ENCODE data around the gene SEC23B. TPM values are rescaled to one million over a fixed set of nuclear protein-coding genes. Genes with fewer than 3 reads are reported as not detected.
"Not testable (repeated sequence)": the region's sequence is repeated elsewhere in the genome, so short reads cannot be mapped to it uniquely, and the experiment has no call there.

Gene SEC23B
- polyA plus RNA-seq, 4 donors = 61.9 to 66.3 (median 65.2) TPM

DNA sequence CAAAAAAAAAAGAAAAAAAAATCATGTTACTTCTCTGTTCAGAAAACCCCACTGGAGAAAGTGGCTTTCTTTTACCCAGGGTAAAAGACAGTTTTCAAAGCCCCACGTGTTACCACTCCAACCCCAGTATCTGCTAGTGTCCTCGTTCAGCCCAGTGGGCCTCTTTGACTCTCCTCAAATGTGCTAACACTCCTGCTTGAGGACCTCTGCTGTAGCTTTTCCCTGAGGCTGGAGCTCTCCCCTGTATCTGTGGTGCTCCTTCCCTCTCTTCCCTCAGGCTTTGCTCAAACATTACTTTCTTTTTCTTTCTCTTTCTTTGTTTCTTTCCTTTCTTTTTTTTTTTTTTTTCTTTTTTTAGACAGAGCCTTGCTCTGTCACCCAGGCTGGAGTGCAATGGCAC is 15.3 kb downstream of the SEC23B start:
- no peak for DNase-seq (ENCODE audit: low read depth in 4 of 4, low spot score in 3 of 4)

GRCh38 chr20:18524646-18525045 is 16.9 kb downstream of the SEC23B start:
- no peak for DNase-seq (ENCODE audit: low read depth in 4 of 4, low spot score in 3 of 4)

GRCh38 chr20:18526761-18527160 is 19.0 kb downstream of the SEC23B start:
- DNase-seq (ENCODE audit: low read depth in 4 of 4, low spot score in 3 of 4) = not testable (repeated sequence)

DNA sequence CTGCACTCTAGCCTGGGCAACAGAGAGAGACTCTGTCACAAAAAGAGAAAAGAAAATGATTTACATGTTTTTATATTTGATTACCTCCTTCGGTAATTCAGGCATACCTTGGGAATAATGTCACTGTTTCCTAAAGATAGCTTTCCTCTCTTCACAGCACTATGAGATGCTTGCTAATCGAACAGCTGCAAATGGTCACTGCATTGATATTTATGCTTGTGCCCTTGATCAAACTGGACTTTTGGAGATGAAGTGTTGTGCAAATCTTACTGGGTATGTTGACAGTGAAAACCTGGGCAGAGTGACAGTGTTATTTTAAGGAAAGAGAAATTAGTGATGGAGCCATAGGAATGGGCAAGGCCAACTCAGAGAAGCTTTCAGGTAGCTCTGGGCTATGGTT is 19.6 kb downstream of the SEC23B start:
- no peak for DNase-seq (ENCODE audit: low read depth in 4 of 4, low spot score in 3 of 4)

- DNase-seq (ENCODE audit: low read depth in 4 of 4, low spot score in 3 of 4) = no peak
Observed at GRCh38 chr20:18527836-18528235, 20.1 kb downstream of the SEC23B start.

DNA sequence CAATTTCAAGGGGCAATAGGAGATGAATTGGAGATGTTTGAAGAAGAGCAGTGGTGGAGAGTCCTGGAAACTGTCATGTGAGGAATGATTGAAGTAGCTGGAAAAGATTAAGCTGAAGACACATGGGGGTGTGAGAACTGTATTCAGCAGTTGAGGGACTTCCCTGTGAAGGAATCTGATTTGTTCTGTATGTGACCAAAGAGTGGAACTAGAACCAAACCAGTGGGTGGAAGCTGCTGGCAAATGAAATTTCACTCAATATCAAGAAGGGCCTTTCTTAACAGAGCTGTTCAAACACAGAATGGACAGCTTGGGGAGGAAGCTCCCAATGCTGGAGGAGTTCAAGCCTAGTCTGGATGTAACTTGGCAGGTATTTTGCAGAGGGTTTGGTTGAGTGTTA is 21.3 kb downstream of the SEC23B start:
- DNase-seq (ENCODE audit: low read depth in 4 of 4, low spot score in 3 of 4) = no peak

DNA sequence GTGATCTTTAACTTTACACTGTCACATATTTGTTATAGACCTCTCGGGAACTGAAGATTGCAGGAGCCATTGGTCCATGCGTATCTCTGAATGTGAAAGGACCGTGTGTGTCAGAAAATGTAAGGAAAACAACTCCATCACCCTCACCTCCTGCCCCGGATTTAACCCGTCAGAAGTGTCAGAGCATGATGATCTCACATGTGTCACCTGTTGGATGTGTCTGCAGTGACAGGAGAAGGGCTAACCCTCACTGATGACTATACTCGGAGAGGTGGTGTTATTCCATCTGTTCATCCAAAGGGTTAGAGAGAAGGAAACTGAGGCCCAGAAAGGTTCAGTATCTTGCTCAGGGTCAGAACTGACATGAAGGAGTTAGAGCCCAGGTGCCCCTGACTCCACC is 24.9 kb downstream of the SEC23B start:
- DNase-seq (ENCODE audit: low read depth in 4 of 4, low spot score in 3 of 4) = no peak

DNA sequence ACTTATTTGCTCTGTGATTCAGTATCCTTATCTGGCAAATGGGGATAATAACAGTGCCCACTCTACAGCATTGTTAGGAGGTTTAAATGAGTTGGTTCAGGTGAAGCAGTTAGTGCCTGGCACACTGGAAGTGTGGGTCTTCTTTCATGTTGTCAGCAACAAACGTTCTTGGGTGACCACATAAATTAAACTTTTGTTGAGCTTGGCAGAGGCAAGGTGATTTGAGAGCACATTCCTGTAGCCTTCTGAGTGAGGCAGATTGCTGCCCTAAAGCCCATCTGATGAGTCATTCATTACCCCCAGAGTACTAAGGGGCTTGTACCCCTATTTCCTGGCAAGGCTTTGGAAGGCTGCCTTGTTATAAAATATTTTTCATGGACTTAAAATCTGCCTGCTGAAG is 25.8 kb downstream of the SEC23B start:
- DNase-seq (ENCODE audit: low read depth in 4 of 4, low spot score in 3 of 4) = no peak

DNA sequence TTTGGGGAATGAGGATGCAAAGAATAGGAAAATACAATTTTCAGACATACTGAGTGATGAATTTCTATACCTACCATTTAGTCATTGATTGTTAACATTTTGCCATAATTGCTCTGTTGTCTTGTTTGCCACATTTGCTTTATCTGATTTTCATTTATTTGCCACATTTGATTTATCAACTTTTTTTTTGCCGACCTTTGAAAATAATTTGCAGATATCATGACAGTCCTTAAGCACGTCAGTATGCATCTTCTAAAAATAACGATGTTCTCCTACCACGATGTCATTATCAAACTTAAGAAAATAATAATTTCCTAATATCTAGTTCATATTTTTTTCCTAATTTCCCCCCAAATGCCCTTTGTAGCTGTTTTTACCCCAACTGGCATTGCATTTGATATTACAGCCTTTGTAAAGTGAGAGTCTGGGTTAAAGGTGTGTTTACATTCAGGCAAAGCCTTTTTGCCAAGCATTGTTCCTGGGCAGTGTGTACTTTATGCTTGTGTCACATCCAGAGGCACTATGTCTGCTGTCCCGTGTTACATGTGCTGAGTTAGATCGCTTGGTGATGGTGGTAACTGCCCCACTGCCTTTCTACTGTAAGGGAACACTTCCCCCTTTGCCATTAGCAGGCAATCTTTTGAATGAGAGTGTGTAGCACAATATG is 26.4 kb downstream of the SEC23B start:
- DNase-seq (ENCODE audit: low read depth in 4 of 4, low spot score in 3 of 4) = no peak

DNA sequence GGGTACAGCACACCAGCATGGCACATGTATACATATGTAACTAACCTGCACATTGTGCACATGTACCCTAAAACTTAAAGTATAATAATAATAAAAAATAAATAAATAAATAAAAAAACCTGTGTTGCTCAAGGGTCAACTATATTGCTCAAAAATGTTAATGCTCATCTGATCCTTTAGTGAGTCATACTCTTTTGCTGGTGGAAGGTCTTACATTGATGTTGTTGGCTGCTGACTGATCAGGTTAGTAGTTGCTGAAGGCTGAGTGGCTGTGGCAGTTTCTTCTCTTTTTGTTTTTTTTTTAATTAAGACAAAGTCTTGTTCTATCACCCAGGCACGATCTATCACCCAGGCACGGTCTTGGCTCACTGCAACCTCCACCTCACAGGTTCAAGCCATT is 29.9 kb downstream of the SEC23B start:
- DNase-seq (ENCODE audit: low read depth in 4 of 4, low spot score in 3 of 4) = no peak

GRCh38 chr20:18541741-18542140 is 34.0 kb downstream of the SEC23B start:
- no peak for DNase-seq (ENCODE audit: low read depth in 4 of 4, low spot score in 3 of 4)

GRCh38 chr20:18543216-18543615 is 35.5 kb downstream of the SEC23B start:
- DNase-seq (ENCODE audit: low read depth in 4 of 4, low spot score in 3 of 4) = no peak

DNA sequence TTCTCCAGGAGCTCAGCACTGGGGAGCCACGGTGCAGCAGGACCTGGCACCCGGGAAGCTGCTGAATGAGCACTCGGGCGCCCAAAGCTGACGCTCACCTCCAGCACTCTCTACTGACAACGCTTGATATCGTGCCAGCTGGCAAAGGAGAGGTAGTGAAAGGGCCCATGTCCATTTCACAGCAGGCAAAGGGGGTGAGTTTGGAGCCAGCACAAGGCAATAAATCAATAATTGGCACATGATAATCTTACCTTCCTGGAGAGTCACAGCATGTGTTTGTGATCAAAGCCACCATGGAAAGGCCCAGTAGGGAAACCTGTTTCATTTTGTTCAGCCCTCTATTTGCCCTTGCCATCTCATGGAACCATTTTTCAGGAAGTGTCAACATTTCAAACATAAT is 36.2 kb downstream of the SEC23B start:
- no peak for DNase-seq (ENCODE audit: low read depth in 4 of 4, low spot score in 3 of 4)

- DNase-seq (ENCODE audit: low read depth in 4 of 4, low spot score in 3 of 4) = peak in 1 of 4 donors; percentile 1
Observed at GRCh38 chr20:18545566-18545965, 37.8 kb downstream of the SEC23B start.

- DNase-seq (ENCODE audit: low read depth in 4 of 4, low spot score in 3 of 4) = no peak
Observed at GRCh38 chr20:18548465-18548864, 40.7 kb downstream of the SEC23B start.

- no peak for DNase-seq (ENCODE audit: low read depth in 4 of 4, low spot score in 3 of 4)
Observed at GRCh38 chr20:18553746-18554145, 46.0 kb downstream of the SEC23B start.

GRCh38 chr20:18566892-18567738 is 59.4 kb downstream of the SEC23B start, which contains the start of gene SMIM26:
Gene SMIM26, plus strand, starts transcription at chr20:18567432. Its CDS starts 47 bp downstream, at chr20:18567479.
- peak; percentile 86 to 90 (median 90) for DNase-seq (ENCODE audit: low read depth in 4 of 4, low spot score in 3 of 4)

GRCh38 chr20:18567739-18568091 is 60.0 kb downstream of the SEC23B start:
- DNase-seq (ENCODE audit: low read depth in 4 of 4, low spot score in 3 of 4) = no peak

GRCh38 chr20:18571009-18571408 is 63.3 kb downstream of the SEC23B start:
- no peak for DNase-seq (ENCODE audit: low read depth in 4 of 4, low spot score in 3 of 4)

- DNase-seq (ENCODE audit: low read depth in 4 of 4, low spot score in 3 of 4) = no peak
Observed at GRCh38 chr20:18571578-18571977, 63.8 kb downstream of the SEC23B start.

DNA sequence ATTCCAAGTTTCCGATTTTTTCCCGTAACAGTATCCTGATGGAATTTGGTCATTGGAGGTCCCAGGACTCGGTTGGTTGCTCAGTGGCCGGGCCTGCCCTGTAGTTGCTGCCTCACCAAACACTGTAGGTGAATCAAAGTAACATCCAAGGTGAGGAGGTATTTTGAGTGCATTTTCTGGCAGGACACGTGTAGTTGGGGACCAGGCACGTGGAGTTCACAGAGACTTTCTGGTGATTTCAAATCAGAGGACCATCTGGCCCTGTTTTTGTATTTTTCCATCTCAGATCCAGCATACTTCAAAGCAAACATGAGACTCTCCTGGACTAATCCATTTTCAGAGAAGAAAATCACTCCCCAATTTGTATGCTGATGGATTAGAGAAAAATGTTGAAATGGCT is 70.2 kb downstream of the SEC23B start:
- no peak for DNase-seq (ENCODE audit: low read depth in 4 of 4, low spot score in 3 of 4)

- DNase-seq (ENCODE audit: low read depth in 4 of 4, low spot score in 3 of 4) = no peak
Observed at GRCh38 chr20:18578581-18578980, 70.8 kb downstream of the SEC23B start.
